22Rv1 (cell line): ENCODE measurements around the gene DSCAML1.

Experiments
- H3K27ac ChIP-seq: fragments of 450-650 bp; 2 replicates; pipeline ENCODE4 v1.5.1; 2017
- CTCF ChIP-seq: fragments of 450-650 bp; IDR thresholded peaks from 2 replicates; pipeline ENCODE4 v1.5.1; 2017; ENCODE audit warnings: mild to moderate bottlenecking
- ZFX ChIP-seq: fragments of 450-650 bp; IDR thresholded peaks from 2 replicates; pipeline ENCODE4 v1.6.1; 2017; ENCODE audit warnings: antibody characterized with exemption, borderline replicate concordance

The DSCAML1 gene

GRCh38 chr11:117835576-117835975 lies 38.6 kb upstream of the DSCAML1 start:
- TF ChIP-seq CTCF (no peak), ZFX (no peak)
- no peak overlapping the region for H3K27ac ChIP-seq

- no peak overlapping the region for H3K27ac ChIP-seq
- TF ChIP-seq CTCF (no peak), ZFX (no peak)
Observed at GRCh38 chr11:117834838-117835443, 37.9 kb upstream of the DSCAML1 start.

DNA sequence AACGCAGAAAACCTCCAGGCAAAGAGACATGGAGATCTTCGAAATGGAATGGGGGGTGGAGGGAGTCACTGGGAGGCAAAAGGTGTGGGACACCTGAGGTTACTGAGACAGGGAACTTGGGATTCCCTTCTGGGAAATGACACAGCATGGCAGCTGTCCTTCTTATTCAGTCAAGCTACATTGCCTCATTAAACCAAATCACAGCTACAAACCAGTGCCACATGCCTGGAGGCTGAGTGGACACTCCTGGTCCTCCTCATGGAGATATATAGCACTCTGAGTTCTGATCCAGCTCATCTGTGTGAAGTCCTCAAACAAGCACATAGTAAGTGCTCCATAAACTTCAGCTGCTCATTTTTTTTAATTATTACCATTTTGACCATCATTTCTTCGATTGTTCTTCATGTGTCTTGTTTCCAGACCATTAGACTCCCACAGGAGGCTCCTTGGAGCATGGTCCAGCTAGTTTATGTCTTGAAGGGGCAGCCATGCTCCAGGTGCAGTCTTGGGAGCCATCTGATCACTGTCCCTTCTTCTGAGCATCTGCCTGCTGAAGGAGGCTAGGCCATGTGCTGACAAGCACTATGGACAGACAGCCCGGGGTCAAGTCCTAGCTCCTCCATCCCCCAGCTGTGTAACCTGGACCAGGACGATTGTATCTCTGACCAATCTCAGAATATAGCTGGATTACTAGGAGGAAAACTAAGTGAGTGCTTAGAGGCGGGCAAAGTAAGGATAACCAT lies 37.2 kb upstream of the DSCAML1 start:
- no peak overlapping the region for H3K27ac ChIP-seq

GRCh38 chr11:117833401-117833891 lies 36.4 kb upstream of the DSCAML1 start:
- TF ChIP-seq CTCF, result no peak
- TF ChIP-seq ZFX, result no peak
- H3K27ac ChIP-seq, result no peak overlapping the region

More for the DNA sequence above, 37.2 kb upstream of the DSCAML1 start:
- TF ChIP-seq ZFX (no peak), CTCF (no peak)

DNA sequence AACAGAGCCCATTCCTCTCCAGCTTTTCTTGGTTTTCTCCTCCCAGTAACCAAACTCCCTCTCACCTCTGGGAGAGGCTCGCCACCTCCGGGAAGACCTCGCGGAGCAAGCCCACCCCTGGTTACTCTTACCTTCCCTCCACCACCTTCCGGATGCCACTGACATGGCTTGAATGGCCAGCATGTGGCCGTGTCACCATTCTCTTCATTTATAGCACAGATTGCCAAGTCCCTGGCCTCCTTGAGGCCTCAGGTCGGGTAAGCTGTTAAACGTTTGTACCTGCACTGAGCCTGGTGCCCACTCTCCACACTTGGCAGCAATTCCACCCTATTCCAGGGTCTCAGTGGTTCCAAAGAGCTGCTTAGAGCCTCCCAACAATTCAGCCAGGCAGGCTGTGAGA lies 35.5 kb upstream of the DSCAML1 start:
- no peak overlapping the region for H3K27ac ChIP-seq
- TF ChIP-seq ZFX, result no peak
- TF ChIP-seq CTCF, result no peak

GRCh38 chr11:117831661-117832415 lies 34.8 kb upstream of the DSCAML1 start:
- TF ChIP-seq ZFX, result no peak
- TF ChIP-seq CTCF, result no peak
- no peak overlapping the region for H3K27ac ChIP-seq
